Testis (tissue), 2 donors: ENCODE measurements around the gene PLB1.

Experiments used
- CTCF ChIP-seq, 3 experiments: fragments of 450-650 bp in 2 of 3; fragments of 200-600 bp in 1 of 3; sonication (generic) in 1 of 3; IDR thresholded peaks; one replicate each; pipeline ENCODE4 v1.5.1; 2016 to 2019; ENCODE audit warnings: antibody characterized with exemption in 3 of 3, mild to moderate bottlenecking in 2 of 3, moderate library complexity in 1 of 3
- POLR2A ChIP-seq: fragments of 450-650 bp; IDR thresholded peaks from one replicate; pipeline ENCODE4 v1.6.1; 2017; ENCODE audit warnings: antibody characterized with exemption, mild to moderate bottlenecking, moderate library complexity

GRCh38 chr2:28493636-28494035 lies 2.2 kb upstream of the PLB1 start:
- TF ChIP-seq CTCF (IDR thresholded peaks at IDR 0.05) (no peak), POLR2A (no peak)
